A549 (cell line): ENCODE results near the gene MGAT5B. TPM values are rescaled to one million over a fixed set of nuclear protein-coding genes. Genes with fewer than 3 reads are reported as not detected.

Experiments
- ATAC-seq, 2 experiments: fragments of 200-7000 bp in 1 of 2; fragments of >200 bp in 1 of 2; cut with Nextera tagmentation in 1 of 2; cut with Tn5 transposase in 1 of 2; 3 replicates each; pipeline versions ENCODE4 v1.8.0 to v1.9.1; 2018 to 2020; ENCODE audit warnings: mild to moderate bottlenecking in 1 of 2, moderate library complexity in 1 of 2
- CTCF ChIA-PET: fragments of 300-600 bp; sonication (Branson Sonifier 250); formaldehyde crosslinking; extraction: SDS; loops from one replicate; lab custom pipeline; 2021; ENCODE audit warnings: antibody characterized with exemption, inconsistent platforms; lab: Yijun Ruan, JAX
- POLR2A ChIA-PET: fragments of 350-600 bp; formaldehyde crosslinking; extraction: SDS; loops from one replicate; lab custom pipeline; 2021; ENCODE audit warnings: antibody characterized with exemption, inconsistent platforms; lab: Yijun Ruan, JAX
- DNase-seq, 2 experiments: peaks; one replicate each; pipeline versions ENCODE4 v3.0.0 to v3.0.0-alpha.2; 2011 to 2016; ENCODE audit warnings: low read depth in 1 of 2, low spot score in 1 of 2
- FAIRE-seq: peaks from 2 replicates; lab custom pipeline; 2011; peaks lifted over from hg19 to GRCh38; lab: Jason Lieb, UNC
- H3K27ac ChIP-seq, 2 experiments: fragments of >200 bp; sonication (Bioruptor Twin); formaldehyde crosslinking; 3 replicates each; pipeline ENCODE4 v1.5.1; 2016 to 2017
- H3K4me1 ChIP-seq: fragments of >200 bp; sonication (Bioruptor Twin); formaldehyde crosslinking; 3 replicates; pipeline ENCODE4 v1.6.1; 2016
- H3K4me2 ChIP-seq: fragments of >200 bp; sonication (Bioruptor Twin); formaldehyde crosslinking; 3 replicates; pipeline ENCODE4 v1.6.1; 2016
- H3K4me3 ChIP-seq: fragments of >200 bp; sonication (Bioruptor Twin); formaldehyde crosslinking; 3 replicates; pipeline ENCODE4 v1.5.1; 2016
- H3K9me3 ChIP-seq: fragments of >200 bp; sonication (Bioruptor Twin); formaldehyde crosslinking; 3 replicates; pipeline ENCODE4 v1.6.1; 2016
- BHLHE40 ChIP-seq: IDR thresholded peaks from 2 replicates; pipeline ENCODE4 v1.6.1; 2012; ENCODE audit warnings: low read depth, low read length, inconsistent platforms
- CBX8 ChIP-seq: fragments of 200-600 bp; sonication (generic); IDR thresholded peaks from 2 replicates; pipeline ENCODE4 v1.6.1; 2016
- CTCF ChIP-seq: fragments of >200 bp; sonication (Bioruptor Twin); formaldehyde crosslinking; IDR thresholded peaks from 3 replicates; pipeline ENCODE4 v1.5.1; 2016
- EHF ChIP-seq: fragments of 250-450 bp; sonication (Bioruptor Pico); IDR thresholded peaks from 2 replicates; pipeline ENCODE4 v1.5.0; 2020; ENCODE audit warnings: mild to moderate bottlenecking
- ESRRA ChIP-seq: fragments of 150-350 bp; IDR thresholded peaks from 2 replicates; pipeline ENCODE4 v1.6.1; 2014; ENCODE audit warnings: mild to moderate bottlenecking, low read length, borderline replicate concordance
- FOSB ChIP-seq: fragments of 250-450 bp; sonication (Bioruptor Pico); IDR thresholded peaks from 2 replicates; pipeline ENCODE4 v1.5.0; 2020; ENCODE audit warnings: mild to moderate bottlenecking, moderate library complexity
- FOSL2 ChIP-seq, 2 experiments: fragments of 450-650 bp in 1 of 2; fragments of >200 bp in 1 of 2; sonication (Bioruptor Twin) in 1 of 2; formaldehyde crosslinking; IDR thresholded peaks; 2 replicates each; pipeline versions ENCODE4 v1.5.0 to v1.6.1; 2016 to 2020; ENCODE audit warnings: mild to moderate bottlenecking in 1 of 2, moderate library complexity in 1 of 2
- FOXS1 ChIP-seq: fragments of 250-450 bp; sonication (Bioruptor Pico); IDR thresholded peaks from 2 replicates; pipeline ENCODE4 v1.5.0; 2020; ENCODE audit warnings: mild to moderate bottlenecking, moderate library complexity
- HEYL ChIP-seq: fragments of 250-450 bp; sonication (Bioruptor Pico); IDR thresholded peaks from 2 replicates; pipeline ENCODE4 v1.8.0; 2021; ENCODE audit warnings: mild to moderate bottlenecking, moderate library complexity
- HMGXB4 ChIP-seq: fragments of 250-450 bp; sonication (Bioruptor Pico); IDR thresholded peaks from 2 replicates; pipeline ENCODE4 v1.5.0; 2021; ENCODE audit warnings: mild to moderate bottlenecking, moderate library complexity, borderline replicate concordance
- HOXA7 ChIP-seq: fragments of 250-450 bp; sonication (Bioruptor Pico); IDR thresholded peaks from 2 replicates; pipeline ENCODE4 v1.5.0; 2020; ENCODE audit warnings: mild to moderate bottlenecking, moderate library complexity
- HOXB13 ChIP-seq: fragments of 250-450 bp; sonication (Bioruptor Pico); IDR thresholded peaks from 2 replicates; pipeline ENCODE4 v1.5.0; 2020; ENCODE audit warnings: low read depth, mild to moderate bottlenecking, moderate library complexity
- JUN ChIP-seq, 2 experiments: fragments of >200 bp; sonication (Bioruptor Twin); formaldehyde crosslinking; IDR thresholded peaks; 2 replicates in 1 of 2; 3 replicates in 1 of 2; pipeline ENCODE4 v1.6.1; 2016 to 2017
- KDM1A ChIP-seq: fragments of 200-600 bp; sonication (generic); IDR thresholded peaks from 2 replicates; pipeline ENCODE4 v1.6.1; 2016; ENCODE audit warnings: low read depth, mild to moderate bottlenecking
- MYC ChIP-seq: IDR thresholded peaks from 2 replicates; pipeline ENCODE4 v1.6.1; 2012; ENCODE audit warnings: mild to moderate bottlenecking, inconsistent platforms, low read length, improper control_type of control experiment, borderline replicate concordance
- NFE2L2 ChIP-seq: fragments of 150-350 bp; conservative IDR thresholded peaks from 2 replicates; pipeline ENCODE4 v1.6.1; 2014; ENCODE audit warnings: low read length
- PBX3 ChIP-seq: IDR thresholded peaks from 2 replicates; pipeline ENCODE4 v1.6.1; 2012
- PHF8 ChIP-seq: fragments of 200-600 bp; sonication (generic); IDR thresholded peaks from 2 replicates; pipeline ENCODE4 v1.6.1; 2016; ENCODE audit warnings: low read depth, mild to moderate bottlenecking, antibody characterized with exemption, moderate library complexity, borderline replicate concordance
- POLR2AphosphoS2 ChIP-seq: conservative IDR thresholded peaks from 2 replicates; pipeline ENCODE4 v1.6.1; 2012; ENCODE audit warnings: low read length, improper control_type of control experiment, inconsistent platforms
- RARB ChIP-seq: fragments of 250-450 bp; sonication (Bioruptor Pico); IDR thresholded peaks from 2 replicates; pipeline ENCODE4 v1.8.0; 2021; ENCODE audit warnings: mild to moderate bottlenecking, moderate library complexity
- RCOR1 ChIP-seq: fragments of 150-350 bp; IDR thresholded peaks from 2 replicates; pipeline ENCODE4 v1.6.1; 2014; ENCODE audit warnings: antibody characterized with exemption, low read length, low read depth
- RFX5 ChIP-seq: fragments of 450-650 bp; IDR thresholded peaks from 2 replicates; pipeline ENCODE4 v1.7.1; 2014; ENCODE audit warnings: antibody characterized with exemption, mild to moderate bottlenecking, moderate library complexity
- SREBF2 ChIP-seq: fragments of 450-650 bp; IDR thresholded peaks from 2 replicates; pipeline ENCODE4 v1.6.1; 2014; ENCODE audit warnings: mild to moderate bottlenecking, moderate library complexity
- TP53 ChIP-seq: fragments of 250-450 bp; sonication (Bioruptor Pico); IDR thresholded peaks from 2 replicates; pipeline ENCODE4 v1.5.0; 2021; ENCODE audit warnings: mild to moderate bottlenecking, moderate library complexity
- WGBS: methylation state at CpG from one replicate; pipeline ENCODE4 v1.1.6; 2017; ENCODE audit errors: missing lambda C conversion rate; 5-methylcytosine and 5-hydroxymethylcytosine counted together
- polyA plus RNA-seq, 4 experiments: library from polyadenylated mRNA; depleted of rRNA in 3 of 4; stranded (reverse); fragments of >200 nt; fragmentation: RNase III in 1 of 4; extraction: RNeasy Plus Mini Kit Qiagen cat#74134 plus additional on column Dnase treatment in 1 of 4; gene quantifications; 2 replicates in 3 of 4; 3 replicates in 1 of 4; pipeline ENCODE4 v1.2.3, GENCODE V29; 2011 to 2017
- TF ChIP-seq, protein P1 (sequence below): fragments of 200-600 bp; sonication (generic); IDR thresholded peaks from 2 replicates; pipeline ENCODE4 v1.6.1; 2016; ENCODE audit warnings: antibody characterized with exemption, mild to moderate bottlenecking, moderate library complexity
- TF ChIP-seq, protein P2 (sequence below): IDR thresholded peaks from 2 replicates; pipeline ENCODE4 v1.6.1; 2012

MGAT5B gene
- polyA plus RNA-seq, 2 of the 4 experiments (the other 2 are of a cell fraction): 7.6 to 22.8 TPM

DNA sequence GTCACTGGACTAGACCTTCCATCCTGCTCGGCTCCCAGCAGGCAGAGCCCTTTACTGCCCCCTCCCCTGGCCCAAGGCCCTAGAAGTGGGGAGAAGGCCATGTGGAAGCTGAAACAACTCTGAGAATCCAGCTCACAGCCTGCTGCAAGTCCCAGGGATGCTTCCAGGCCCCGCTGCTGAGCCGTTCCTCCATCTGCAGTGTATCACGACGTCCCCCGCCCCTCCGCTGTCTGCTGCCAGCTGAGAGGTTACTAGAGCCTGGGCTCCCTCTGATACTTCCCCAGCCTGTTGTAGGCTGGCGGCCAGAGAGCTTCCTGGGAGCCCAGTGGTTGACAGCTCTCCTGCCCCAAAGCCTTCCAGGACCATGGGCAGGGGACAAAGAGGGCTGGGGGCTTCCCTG, 118.2 kb downstream of the MGAT5B start:
- H3K4me1 ChIP-seq: no peaks in the 10 kb centered on the region
- no peak for FAIRE-seq
- DNase-seq: no peak
- H3K27ac ChIP-seq: peak overlapping the region in 1 of 2 experiments; percentile 50; a peak in 3 of 6 replicates
- 83% methylated on average over 6 of the region's 8 CpGs for WGBS
- H3K9me3 ChIP-seq: no peaks in the 10 kb centered on the region
- TF ChIP-seq RCOR1 (no peak), CTCF (no peak), RFX5 (no peak), KDM1A (no peak), ESRRA (no peak), HOXA7 (CRISPR knock-in tag) (no peak), BHLHE40 (no peak), CBX8 (no peak), SREBF2 (no peak), EHF (CRISPR knock-in tag) (no peak), TP53 (CRISPR knock-in tag) (no peak), MYC (no peak), FOXS1 (no peak), RARB (CRISPR knock-in tag) (no peak), PHF8 (no peak), PBX3 (no peak)
- TF ChIP-seq, protein P1, sequence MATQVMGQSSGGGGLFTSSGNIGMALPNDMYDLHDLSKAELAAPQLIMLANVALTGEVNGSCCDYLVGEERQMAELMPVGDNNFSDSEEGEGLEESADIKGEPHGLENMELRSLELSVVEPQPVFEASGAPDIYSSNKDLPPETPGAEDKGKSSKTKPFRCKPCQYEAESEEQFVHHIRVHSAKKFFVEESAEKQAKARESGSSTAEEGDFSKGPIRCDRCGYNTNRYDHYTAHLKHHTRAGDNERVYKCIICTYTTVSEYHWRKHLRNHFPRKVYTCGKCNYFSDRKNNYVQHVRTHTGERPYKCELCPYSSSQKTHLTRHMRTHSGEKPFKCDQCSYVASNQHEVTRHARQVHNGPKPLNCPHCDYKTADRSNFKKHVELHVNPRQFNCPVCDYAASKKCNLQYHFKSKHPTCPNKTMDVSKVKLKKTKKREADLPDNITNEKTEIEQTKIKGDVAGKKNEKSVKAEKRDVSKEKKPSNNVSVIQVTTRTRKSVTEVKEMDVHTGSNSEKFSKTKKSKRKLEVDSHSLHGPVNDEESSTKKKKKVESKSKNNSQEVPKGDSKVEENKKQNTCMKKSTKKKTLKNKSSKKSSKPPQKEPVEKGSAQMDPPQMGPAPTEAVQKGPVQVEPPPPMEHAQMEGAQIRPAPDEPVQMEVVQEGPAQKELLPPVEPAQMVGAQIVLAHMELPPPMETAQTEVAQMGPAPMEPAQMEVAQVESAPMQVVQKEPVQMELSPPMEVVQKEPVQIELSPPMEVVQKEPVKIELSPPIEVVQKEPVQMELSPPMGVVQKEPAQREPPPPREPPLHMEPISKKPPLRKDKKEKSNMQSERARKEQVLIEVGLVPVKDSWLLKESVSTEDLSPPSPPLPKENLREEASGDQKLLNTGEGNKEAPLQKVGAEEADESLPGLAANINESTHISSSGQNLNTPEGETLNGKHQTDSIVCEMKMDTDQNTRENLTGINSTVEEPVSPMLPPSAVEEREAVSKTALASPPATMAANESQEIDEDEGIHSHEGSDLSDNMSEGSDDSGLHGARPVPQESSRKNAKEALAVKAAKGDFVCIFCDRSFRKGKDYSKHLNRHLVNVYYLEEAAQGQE: no peak
- ChIA-PET CTCF (interaction anchor here (0.6 to 2.7 kb wide), 5 partner anchors 10 to 1145 kb away, joined by 3 to 7 read pairs (median 3); partner anchors contain the start of gene MGAT5B), POLR2A (no interaction called here)
- H3K4me2 ChIP-seq: no peak overlapping the region
- ATAC-seq: no peak
- H3K4me3 ChIP-seq: no peak overlapping the region

GRCh38 chr17:76987486-76988093, 119.4 kb downstream of the MGAT5B start:
- H3K9me3 ChIP-seq: no peaks in the 10 kb centered on the region
- ChIA-PET CTCF (interaction anchor here (0.8 to 2.7 kb wide), 3 partner anchors 58 to 120 kb away, joined by 3 to 7 read pairs (median 3); partner anchors contain the start of gene MGAT5B), POLR2A (no interaction called here)
- FAIRE-seq (no peak), DNase-seq (no peak), ATAC-seq (no peak; a peak in 1 of 6 replicates)
- H3K27ac ChIP-seq: peak overlapping the region in 1 of 2 experiments; percentile 50; a peak in 3 of 6 replicates
- H3K4me1 ChIP-seq: no peaks in the 10 kb centered on the region
- no peak overlapping the region for H3K4me2 ChIP-seq
- no peak overlapping the region for H3K4me3 ChIP-seq
- WGBS: 83% methylated on average over 12 of the region's 15 CpGs
- TF ChIP-seq KDM1A: no peak
- TF ChIP-seq NFE2L2: no peak
- TF ChIP-seq SREBF2: no peak
- TF ChIP-seq POLR2AphosphoS2: no peak
- no peak for TF ChIP-seq FOSL2 (IDR thresholded peaks at IDR 0.05)
- TF ChIP-seq FOSL2 (CRISPR knock-in tag; IDR thresholded peaks at IDR 0.05): no peak
- no peak for TF ChIP-seq CTCF
- TF ChIP-seq RARB (CRISPR knock-in tag): no peak
- no peak for TF ChIP-seq HOXB13
- TF ChIP-seq HEYL (CRISPR knock-in tag): no peak
- TF ChIP-seq JUN (IDR thresholded peaks at IDR 0.05): no peak
- TF ChIP-seq FOSB (CRISPR knock-in tag): no peak
- no peak for TF ChIP-seq PHF8
- no peak for TF ChIP-seq HMGXB4 (CRISPR knock-in tag)
- TF ChIP-seq, protein P2, sequence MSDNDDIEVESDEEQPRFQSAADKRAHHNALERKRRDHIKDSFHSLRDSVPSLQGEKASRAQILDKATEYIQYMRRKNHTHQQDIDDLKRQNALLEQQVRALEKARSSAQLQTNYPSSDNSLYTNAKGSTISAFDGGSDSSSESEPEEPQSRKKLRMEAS: no peak
